Vein endothelial cell (primary cell): ENCODE measurements around the gene ZNF92. TPM values are rescaled to one million over a fixed set of nuclear protein-coding genes. Genes with fewer than 3 reads are reported as not detected.

Experiments used
- total RNA-seq: library from RNA; depleted of rRNA; stranded (reverse); fragments of >200 nt; gene quantifications from 2 replicates; pipeline ENCODE4 v1.2.3, GENCODE V29; 2012

Gene ZNF92
- total RNA-seq, result 15.4 and 16.1 TPM in 2 replicates

GRCh38 chr7:65373608-65374351, at the start of gene ZNF92:
TSS of gene ZNF92 (plus strand) at chr7:65373855. CDS start at chr7:65373998, 143 bp downstream.

